NCI-H2227 treated with DMSO at 0.1 percent for 48 hours (cell line): ENCODE results near the gene LRCH1.

Experiments used
- DNase-seq: peaks from one replicate; lab custom pipeline; 2025; lab: John Stamatoyannopoulos, UW

The LRCH1 gene

DNA sequence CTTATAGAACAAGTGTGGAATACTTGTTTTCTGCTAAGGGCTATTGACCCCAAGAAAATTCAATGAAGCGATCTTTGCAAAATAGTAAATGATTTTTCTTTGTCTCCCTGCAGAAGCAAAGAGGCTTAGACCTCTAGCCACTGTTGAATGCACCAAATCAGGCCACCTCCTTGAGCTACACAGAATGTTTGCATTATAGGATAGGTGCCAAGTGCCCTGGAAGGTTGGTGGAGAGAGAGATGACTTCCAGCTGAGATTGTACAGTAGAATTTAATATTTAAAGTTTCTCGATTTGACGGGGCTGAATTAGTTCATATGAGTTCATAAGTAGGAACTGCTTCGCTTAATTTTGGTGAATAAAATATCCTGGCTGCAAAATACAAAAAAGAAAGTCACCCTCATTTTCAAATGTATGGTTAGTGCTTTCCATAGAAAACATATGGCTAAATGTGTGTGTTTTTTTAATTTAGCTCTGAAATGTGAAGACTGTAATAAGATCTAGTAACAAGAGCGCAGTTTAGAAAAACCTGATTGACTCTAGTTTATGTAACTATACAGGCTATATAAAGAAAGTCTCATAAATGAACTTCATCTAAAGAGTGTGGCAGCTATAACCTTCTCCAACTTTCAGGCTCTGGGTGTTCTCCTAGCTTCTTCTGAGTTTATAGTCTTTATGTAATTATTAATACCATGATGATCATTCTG lies 41.6 kb downstream of the LRCH1 start:
- no peak for DNase-seq

- DNase-seq = no peak
These were observed 42.3 kb downstream of the LRCH1 start for GRCh38 chr13:46595136-46595884.

DNA sequence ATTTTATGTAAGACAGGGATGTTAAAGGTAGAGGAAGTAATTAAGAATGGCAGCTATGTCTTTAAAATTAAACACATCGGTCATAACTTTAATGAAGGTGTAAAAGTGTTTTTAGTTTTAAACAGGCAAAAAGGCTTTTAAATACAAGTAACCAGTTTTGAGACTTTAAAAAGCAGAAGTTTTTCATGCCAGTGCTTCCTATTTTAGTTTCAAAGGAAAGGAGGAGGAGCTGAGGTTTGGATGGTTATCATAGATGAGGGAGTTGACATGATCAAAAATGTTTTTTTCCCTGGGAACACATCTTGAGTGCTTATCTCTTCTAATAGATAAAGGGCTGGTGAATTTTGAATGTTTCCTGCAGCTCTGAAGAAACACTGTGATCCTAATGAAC lies 42.9 kb downstream of the LRCH1 start:
- DNase-seq = no peak

GRCh38 chr13:46596466-46596865 lies 43.5 kb downstream of the LRCH1 start:
- DNase-seq = no peak

DNA sequence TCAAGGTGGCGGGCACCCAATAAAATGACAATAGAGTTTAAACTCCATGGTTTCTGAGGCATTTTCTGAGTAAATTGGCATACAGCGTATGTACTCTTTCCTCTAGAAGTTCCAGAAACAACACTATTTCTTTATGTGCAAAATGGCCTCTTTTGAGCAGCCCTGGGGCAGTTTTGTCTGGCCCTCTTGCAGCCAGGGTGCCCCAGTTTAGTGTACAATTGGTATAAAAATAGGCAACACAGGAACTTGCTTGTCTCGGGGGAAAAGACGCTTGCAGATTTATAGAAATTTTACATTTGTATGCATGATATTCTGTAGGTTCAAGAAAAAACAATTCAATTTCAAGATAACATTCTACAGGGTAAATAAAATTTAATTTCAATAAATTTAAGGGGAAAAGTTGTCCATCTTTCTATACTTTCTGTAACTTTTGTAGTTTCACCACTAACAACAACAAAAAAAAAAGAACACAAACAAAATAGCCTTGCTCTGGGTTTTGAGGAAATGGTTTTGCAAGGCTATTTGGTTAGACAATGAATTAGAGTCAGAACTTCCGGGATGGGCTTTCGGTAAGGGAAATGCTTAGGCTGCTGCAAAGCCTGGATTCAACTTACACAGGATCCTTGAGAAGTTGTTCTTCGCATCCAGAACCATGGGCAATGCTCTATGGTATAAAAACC lies 45.3 kb downstream of the LRCH1 start:
- DNase-seq = no peak

- no peak for DNase-seq
These were observed 45.8 kb downstream of the LRCH1 start for GRCh38 chr13:46598820-46599180.

DNA sequence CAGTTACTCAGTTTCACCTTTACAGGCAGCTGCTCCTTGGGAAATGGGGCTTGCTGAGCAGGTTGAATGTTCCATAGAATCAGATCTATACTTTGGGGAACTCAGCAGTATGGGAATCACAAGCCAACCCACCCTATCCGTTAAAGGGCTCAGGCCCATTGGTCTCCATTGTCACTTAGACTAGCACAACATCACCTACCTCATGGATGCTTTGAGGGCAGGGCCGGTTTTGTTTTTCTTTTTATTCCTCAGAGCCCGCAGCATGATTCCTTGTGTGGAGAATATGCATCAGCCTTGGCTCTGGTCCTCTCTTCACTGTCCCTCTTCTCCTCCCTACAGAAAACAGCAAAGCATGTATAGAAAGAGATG lies 48.0 kb downstream of the LRCH1 start:
- DNase-seq = no peak

DNA sequence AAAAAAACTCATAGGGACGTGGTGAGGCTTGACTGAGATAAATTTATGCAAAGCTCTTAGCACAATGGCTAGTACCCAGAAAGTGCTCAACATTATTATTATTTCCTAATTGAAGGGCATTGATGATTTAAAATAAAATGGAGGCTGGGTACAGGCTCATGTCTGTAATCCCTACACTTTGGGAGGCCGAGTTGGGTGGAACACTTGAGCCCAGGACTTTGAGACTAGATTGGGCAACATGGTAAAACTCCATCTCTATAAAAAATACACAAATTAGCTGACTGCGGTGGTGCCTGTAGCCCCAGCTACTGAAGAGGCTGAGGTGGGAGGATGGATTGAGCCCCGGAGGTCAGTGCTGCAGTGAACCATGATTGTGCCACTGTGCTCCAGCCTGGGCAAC lies 49.6 kb downstream of the LRCH1 start:
- DNase-seq = no peak

DNA sequence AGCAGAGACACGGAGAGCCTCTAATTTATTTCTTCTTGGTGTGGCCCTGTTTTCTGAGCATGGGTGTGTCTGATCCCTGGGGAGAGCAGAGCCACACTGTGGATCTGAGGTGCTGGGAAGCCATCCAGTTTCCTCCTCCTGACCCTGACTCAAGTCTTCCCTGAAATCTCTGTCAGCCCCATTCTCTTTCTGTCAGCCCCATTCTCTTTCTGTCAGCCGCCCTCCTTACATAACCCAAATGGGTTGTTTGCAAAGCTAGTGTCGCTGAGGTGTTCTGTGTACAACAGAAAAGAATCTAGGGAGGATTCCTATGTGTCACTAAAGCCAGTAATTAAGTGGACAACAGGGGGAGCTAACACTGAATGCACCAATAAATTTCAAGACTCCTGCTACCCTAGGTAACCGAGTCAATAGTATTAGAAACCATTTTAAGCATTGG lies 50.2 kb downstream of the LRCH1 start:
- DNase-seq = no peak

- no peak for DNase-seq
These were observed 51.4 kb downstream of the LRCH1 start for GRCh38 chr13:46604226-46604990.

- no peak for DNase-seq
These were observed 52.3 kb downstream of the LRCH1 start for GRCh38 chr13:46605076-46605824.

- DNase-seq = no peak
These were observed 53.0 kb downstream of the LRCH1 start for GRCh38 chr13:46605825-46606554.

DNA sequence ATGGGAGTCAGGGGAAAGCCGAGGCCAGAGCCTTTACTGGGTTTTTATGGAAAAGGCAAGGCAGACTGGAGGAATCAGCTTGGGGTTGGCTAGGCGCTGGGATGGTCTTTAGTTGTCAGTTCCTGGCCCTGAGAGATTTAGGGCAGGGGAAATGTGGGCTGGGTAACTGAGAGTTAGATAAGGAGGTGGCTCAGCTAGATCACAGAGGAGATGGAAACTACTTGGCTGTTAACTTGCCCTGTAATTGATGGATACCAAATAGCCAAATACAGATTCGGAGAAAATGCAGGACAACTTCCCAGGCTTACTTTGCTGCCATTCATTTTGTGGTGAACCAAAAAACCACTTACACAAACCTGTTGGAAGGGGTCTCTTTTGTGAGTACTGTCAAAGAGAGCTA lies 54.0 kb downstream of the LRCH1 start:
- DNase-seq = no peak

- no peak for DNase-seq
These were observed 55.0 kb downstream of the LRCH1 start for GRCh38 chr13:46607768-46608564.

GRCh38 chr13:46609052-46609451 lies 56.1 kb downstream of the LRCH1 start:
- no peak for DNase-seq

DNA sequence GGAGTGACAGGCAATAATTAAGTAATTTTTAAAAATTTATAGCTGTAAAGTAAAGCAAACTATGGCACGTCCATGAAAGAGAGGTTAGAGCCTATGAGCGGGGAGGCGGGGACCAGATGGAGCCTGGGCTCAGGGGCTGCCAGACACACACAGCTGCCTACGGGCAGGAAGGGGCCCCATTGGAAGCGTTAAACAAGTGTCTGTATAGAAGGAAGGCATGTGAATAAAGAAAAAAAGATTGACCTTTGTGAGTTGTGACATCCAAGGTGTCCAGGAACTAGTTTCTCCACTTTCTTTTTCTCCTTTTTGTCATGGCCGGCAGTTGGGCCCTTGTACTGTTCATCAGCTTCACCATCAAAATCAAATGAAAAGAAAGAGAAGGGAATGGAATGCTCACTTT lies 56.8 kb downstream of the LRCH1 start:
- peak; percentile 3 for DNase-seq

DNA sequence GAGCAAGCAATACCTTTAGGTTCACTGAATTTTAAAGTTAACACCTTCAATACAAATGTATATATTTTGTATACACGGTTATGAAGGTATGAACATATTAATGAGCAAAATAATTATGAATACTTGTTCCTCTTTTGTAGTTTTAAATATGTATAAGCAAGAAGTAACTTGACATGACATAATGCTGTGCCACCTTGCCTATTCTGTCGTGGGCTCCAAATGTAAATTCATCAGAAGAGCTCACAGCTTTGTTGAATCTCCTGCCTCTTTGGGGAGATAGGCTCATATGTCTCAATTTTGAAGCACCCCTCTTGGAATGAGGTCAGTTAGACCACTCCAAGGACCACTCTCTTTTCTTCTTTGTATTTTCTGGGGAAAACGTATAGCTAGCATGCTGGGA lies 59.3 kb downstream of the LRCH1 start:
- no peak for DNase-seq

GRCh38 chr13:46613409-46614049 lies 60.6 kb downstream of the LRCH1 start:
- DNase-seq = no peak

- no peak for DNase-seq
These were observed 61.6 kb downstream of the LRCH1 start for GRCh38 chr13:46614582-46614981.
